Erythroblast (primary cell): ENCODE measurements around the gene DHRS9.

Experiments used
- GATA1 ChIP-seq: IDR thresholded peaks from 2 replicates; pipeline ENCODE4 v1.6.1; 2011; ENCODE audit warnings: low read depth, mild to moderate bottlenecking, control low read depth, low read length, moderate library complexity
- POLR2A ChIP-seq: IDR thresholded peaks from 2 replicates; pipeline ENCODE4 v1.6.1; 2011; ENCODE audit warnings: mild to moderate bottlenecking, low read length

- TF ChIP-seq POLR2A, result no peak
- no peak for TF ChIP-seq GATA1
Observed at GRCh38 chr2:169110419-169110818, 41.1 kb downstream of the DHRS9 start.
